Endothelial cell of umbilical vein (primary cell): Measurements from ENCODE around the gene TMTC4.

ENCODE experiments used
- CTCF ChIP-seq, 2 donors: IDR thresholded peaks; 1 replicate in 1 of 2; 2 replicates in 1 of 2; pipeline ENCODE4 v1.5.1; 2011; ENCODE audit warnings: low read length in 2 of 2, mild to moderate bottlenecking in 2 of 2, moderate library complexity in 2 of 2, control low read depth in 1 of 2, inconsistent platforms in 1 of 2, low read depth in 1 of 2; ENCODE audit not compliant: insufficient read depth in 1 of 2; ENCODE audit errors: extremely low read depth in 1 of 2
- EZH2 ChIP-seq: IDR thresholded peaks from 2 replicates; pipeline ENCODE4 v1.6.1; 2012; ENCODE audit warnings: borderline replicate concordance, low read depth, mild to moderate bottlenecking, moderate library complexity, low read length, inconsistent platforms; ENCODE audit not compliant: severe bottlenecking
- FOS ChIP-seq: IDR thresholded peaks from 2 replicates; pipeline ENCODE4 v1.6.1; 2011; ENCODE audit warnings: mild to moderate bottlenecking, low read length, moderate library complexity, borderline replicate concordance; ENCODE audit not compliant: insufficient read depth
- GATA2 ChIP-seq: IDR thresholded peaks from 2 replicates; pipeline ENCODE4 v1.7.0; 2011; ENCODE audit warnings: low read depth, mild to moderate bottlenecking, moderate library complexity, mixed read lengths, low read length; ENCODE audit not compliant: insufficient read length, insufficient read depth
- JUN ChIP-seq: IDR thresholded peaks from 2 replicates; pipeline ENCODE4 v1.6.1; 2011; ENCODE audit warnings: borderline replicate concordance, low read depth; ENCODE audit not compliant: insufficient read length, insufficient read depth
- MAX ChIP-seq: IDR thresholded peaks from 2 replicates; pipeline ENCODE4 v1.6.1; 2011; ENCODE audit not compliant: insufficient read depth, insufficient read length
- POLR2A ChIP-seq: IDR thresholded peaks from 2 replicates; pipeline ENCODE4 v1.6.1; 2012; ENCODE audit warnings: low read depth, mild to moderate bottlenecking, control low read depth, low read length
- POLR2AphosphoS5 ChIP-seq: IDR thresholded peaks from 2 replicates; pipeline ENCODE4 v1.6.1; 2012; ENCODE audit warnings: low read depth, mild to moderate bottlenecking, control low read depth, low read length, moderate library complexity; ENCODE audit not compliant: insufficient read depth

DNA sequence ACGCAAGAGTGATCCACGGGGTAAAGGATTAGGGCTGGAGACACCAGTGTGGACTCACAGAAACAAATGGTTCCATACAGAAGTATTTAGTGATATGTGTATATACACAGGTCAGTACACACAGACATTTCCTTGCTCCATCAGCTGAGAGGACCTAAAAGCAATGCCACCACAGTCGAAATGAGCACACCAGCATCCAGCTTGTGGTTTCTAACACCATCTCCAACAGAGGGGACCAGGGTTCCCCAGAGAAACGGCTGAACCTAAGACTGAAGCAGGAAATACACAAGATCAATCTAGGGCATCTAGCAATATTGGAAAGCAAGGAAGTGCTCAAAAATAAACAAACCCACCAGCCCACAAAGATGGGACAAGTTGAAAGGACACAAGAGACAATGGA lies 93.6 kb downstream of the TMTC4 start:
- no peak for TF ChIP-seq CTCF (IDR thresholded peaks at IDR 0.05; ENCODE audit: extremely low read depth in 1 of 2, insufficient read depth in 1 of 2, low read depth in 1 of 2, low read length in 2 of 2)
- TF ChIP-seq POLR2AphosphoS5, result no peak
- TF ChIP-seq MAX, result no peak
- TF ChIP-seq POLR2A, result no peak
- no peak for TF ChIP-seq GATA2
- no peak for TF ChIP-seq FOS
- TF ChIP-seq EZH2, result no peak
- TF ChIP-seq JUN, result no peak
